GM12878 (cell line): ENCODE data around the gene IL1RL1. TPM values are rescaled to one million over a fixed set of nuclear protein-coding genes. Genes with fewer than 3 reads are reported as not detected.

ENCODE experiments used
- ATAC-seq: fragments of 200-7000 bp; cut with Tn5 transposase; 3 replicates; pipeline ENCODE4 v1.9.1; 2020; ENCODE audit warnings: mild to moderate bottlenecking, moderate library complexity
- BruUV-seq: library from RNA; stranded (reverse); fragments of 400-500 nt; replicated peaks from 2 replicates; lab custom pipeline; 2021; lab: Mats Ljungman, UMichigan
- CTCF ChIA-PET: fragments of 300-600 bp; sonication (Branson Sonifier 250); formaldehyde crosslinking; extraction: SDS; loops from one replicate; lab custom pipeline; 2021; ENCODE audit warnings: inconsistent platforms; lab: Yijun Ruan, JAX
- POLR2A ChIA-PET: fragments of 350-600 bp; formaldehyde crosslinking; extraction: SDS; loops from one replicate; lab custom pipeline; 2021; ENCODE audit warnings: inconsistent platforms; lab: Charles Lee
- RAD21 ChIA-PET: fragments of 300-600 bp; sonication (Branson Sonifier 250); formaldehyde crosslinking; loops from one replicate; lab custom pipeline; 2023; ENCODE audit warnings: antibody characterized with exemption; ENCODE audit not compliant: unreplicated experiment; lab: Charles Lee
- SMC1A ChIA-PET: fragments of 300-600 bp; sonication (Branson Sonifier 250); formaldehyde crosslinking; loops from one replicate; lab custom pipeline; 2023; ENCODE audit not compliant: unreplicated experiment, uncharacterized antibody; lab: Charles Lee
- DNase-seq: peaks from one replicate; pipeline ENCODE4 v3.0.0-alpha.2; 2011; ENCODE audit warnings: low read depth, low spot score
- FAIRE-seq: peaks from 3 replicates; lab custom pipeline; 2011; peaks lifted over from hg19 to GRCh38; lab: Jason Lieb, UNC
- H2AFZ ChIP-seq: 2 replicates; pipeline ENCODE4 v1.6.0; 2011; ENCODE audit warnings: low read depth, low read length, control low read depth; ENCODE audit not compliant: control insufficient read depth
- H3K27ac ChIP-seq: 2 replicates; pipeline ENCODE4 v1.5.1; 2011; ENCODE audit warnings: control low read depth; ENCODE audit not compliant: control insufficient read depth, insufficient read depth
- H3K27me3 ChIP-seq, 2 experiments: replicated peaks in 1 of 2; 2 replicates each; pipeline versions ENCODE4 v1.6.0 to v1.6.1; 2011; ENCODE audit warnings: low read length in 1 of 2; ENCODE audit not compliant: control insufficient read depth in 2 of 2, insufficient read depth in 2 of 2
- H3K36me3 ChIP-seq, 2 experiments: 2 replicates each; pipeline ENCODE4 v1.5.1; 2011; ENCODE audit warnings: low read length in 1 of 2; ENCODE audit not compliant: control insufficient read depth in 2 of 2, insufficient read depth in 2 of 2
- H3K4me1 ChIP-seq: 2 replicates; pipeline ENCODE4 v1.6.1; 2011; ENCODE audit warnings: mild to moderate bottlenecking, low read length, moderate library complexity, mixed read lengths; ENCODE audit not compliant: control insufficient read depth, insufficient read depth
- H3K4me2 ChIP-seq: 2 replicates; pipeline ENCODE4 v1.6.0; 2011; ENCODE audit warnings: control low read depth; ENCODE audit not compliant: control insufficient read depth, insufficient read depth
- H3K4me3 ChIP-seq: fragments of 200-600 bp; sonication (generic); 2 replicates; pipeline ENCODE4 v1.5.1; 2016
- H3K79me2 ChIP-seq: 2 replicates; pipeline ENCODE4 v1.6.0; 2011; ENCODE audit warnings: low read length; ENCODE audit not compliant: control insufficient read depth, insufficient read depth
- H3K9ac ChIP-seq: 2 replicates; pipeline ENCODE4 v1.8.0; 2011; ENCODE audit warnings: low read length, control low read depth, mixed read lengths; ENCODE audit not compliant: control insufficient read depth, insufficient read depth
- H3K9me3 ChIP-seq: replicated peaks from 3 replicates; pipeline ENCODE4 v1.5.1; 2011; ENCODE audit warnings: mild to moderate bottlenecking, low read length; ENCODE audit not compliant: control insufficient read depth, insufficient read depth
- H4K20me1 ChIP-seq: 2 replicates; pipeline ENCODE4 v1.6.0; 2011; ENCODE audit not compliant: control insufficient read depth, insufficient read depth
- ATF7 ChIP-seq: fragments of 450-650 bp; IDR thresholded peaks from 2 replicates; pipeline ENCODE4 v1.6.1; 2016; ENCODE audit warnings: low read depth, mild to moderate bottlenecking
- BCL11A ChIP-seq: IDR thresholded peaks from 2 replicates; pipeline ENCODE4 v1.6.1; 2011; ENCODE audit warnings: low read depth, low read length
- CBFB ChIP-seq: IDR thresholded peaks from 2 replicates; pipeline ENCODE4 v1.6.1; 2016; ENCODE audit warnings: antibody characterized with exemption, low read depth
- CBX3 ChIP-seq: fragments of 200-600 bp; sonication (generic); IDR thresholded peaks from 2 replicates; pipeline ENCODE4 v1.6.1; 2016; ENCODE audit warnings: low read depth, borderline replicate concordance
- CHD1 ChIP-seq: IDR thresholded peaks from 2 replicates; pipeline ENCODE4 v1.6.1; 2012; ENCODE audit warnings: low read depth, low read length, improper control_type of control experiment
- ETV6 ChIP-seq, 2 experiments: fragments of 450-650 bp in 1 of 2; IDR thresholded peaks in 1 of 2; conservative IDR thresholded peaks in 1 of 2; 2 replicates each; pipeline ENCODE4 v1.6.1; 2014; ENCODE audit warnings: antibody characterized with exemption in 1 of 2, borderline replicate concordance in 1 of 2, low read depth in 1 of 2, mild to moderate bottlenecking in 1 of 2, moderate library complexity in 1 of 2
- IKZF2 ChIP-seq, 2 experiments: fragments of 450-650 bp; IDR thresholded peaks; 2 replicates each; pipeline ENCODE4 v1.6.1; 2017; ENCODE audit warnings: mild to moderate bottlenecking in 2 of 2, moderate library complexity in 2 of 2
- JUNB ChIP-seq: IDR thresholded peaks from 2 replicates; pipeline ENCODE4 v1.6.1; 2016; ENCODE audit warnings: antibody characterized with exemption, mild to moderate bottlenecking
- POLR2A ChIP-seq: IDR thresholded peaks from 2 replicates; pipeline ENCODE4 v1.6.1; 2011; ENCODE audit warnings: low read depth, mild to moderate bottlenecking, low read length
- PRDM15 ChIP-seq: fragments of 450-650 bp; formaldehyde crosslinking; IDR thresholded peaks from 2 replicates; pipeline ENCODE4 v1.4.0; 2020; ENCODE audit warnings: mild to moderate bottlenecking, moderate library complexity
- RB1 ChIP-seq: fragments of 450-650 bp; formaldehyde crosslinking; IDR thresholded peaks from 2 replicates; pipeline ENCODE4 v1.6.1; 2017; ENCODE audit warnings: mild to moderate bottlenecking, borderline replicate concordance
- SMAD1 ChIP-seq: fragments of 450-650 bp; IDR thresholded peaks from 2 replicates; pipeline ENCODE4 v1.6.1; 2018; ENCODE audit warnings: mild to moderate bottlenecking, low read depth; ENCODE audit not compliant: partially characterized antibody
- STAT3 ChIP-seq: IDR thresholded peaks from 2 replicates; pipeline ENCODE4 v1.6.1; 2011; ENCODE audit warnings: low read depth, low read length, improper control_type of control experiment
- TCF7 ChIP-seq: IDR thresholded peaks from 2 replicates; pipeline ENCODE4 v1.6.1; 2014; ENCODE audit warnings: antibody characterized with exemption, borderline replicate concordance
- USF1 ChIP-seq: IDR thresholded peaks from 2 replicates; pipeline ENCODE4 v1.6.1; 2011; ENCODE audit warnings: borderline replicate concordance, low read depth, mild to moderate bottlenecking, moderate library complexity, mixed read lengths, low read length; ENCODE audit not compliant: insufficient read depth; ENCODE audit errors: extremely low read length
- ZNF592 ChIP-seq: fragments of 450-650 bp; IDR thresholded peaks from 2 replicates; pipeline ENCODE4 v1.6.1; 2017; ENCODE audit warnings: mild to moderate bottlenecking, moderate library complexity
- ZSCAN29 ChIP-seq: fragments of 450-650 bp; IDR thresholded peaks from 2 replicates; pipeline ENCODE4 v1.6.1; 2017; ENCODE audit warnings: mild to moderate bottlenecking, moderate library complexity
- WGBS: methylation state at CpG from one replicate; pipeline ENCODE4 v1.1.6; 2016; ENCODE audit warnings: low lambda C conversion rate; ENCODE audit not compliant: insufficient replicate concordance, insufficient coverage; ENCODE audit errors: missing lambda C conversion rate; 5-methylcytosine and 5-hydroxymethylcytosine counted together
- in situ Hi-C: fragments of 300-500 bp; cut with MboI; formaldehyde crosslinking; loops from 9 replicates; pipeline ENCODE4 v1.14.3; 2018; ENCODE audit warnings: mixed read lengths
- intact Hi-C: fragments of 100-400 bp; cut with micrococcal nuclease; formaldehyde crosslinking; loops from one replicate; pipeline ENCODE4 v1.14.2; 2022; ENCODE audit not compliant: unreplicated experiment
- polyA plus RNA-seq, 11 experiments: library from polyadenylated mRNA; depleted of rRNA in 4 of 11; unstranded in 6 of 11; stranded (reverse) in 5 of 11; fragments of >200 nt; fragmentation: Nextera tagmentation in 4 of 11; fragmentation: Illumina TruSeq in 1 of 11; extraction: Ambion mirVana in 4 of 11; extraction: Trizol in 1 of 11; gene quantifications; 1 replicate in 1 of 11; 2 replicates in 10 of 11; pipeline versions ENCODE4 v1.2.1 to v1.2.3, GENCODE V29; 2011 to 2016; ENCODE audit warnings: inconsistent platforms in 2 of 11, missing spikeins in 2 of 11, low read depth in 1 of 11
- total RNA-seq, 4 experiments: library from RNA; depleted of rRNA in 3 of 4; stranded (reverse); fragments of >200 nt in 3 of 4; fragmentation: Illumina TruSeq in 1 of 4; extraction: Trizol in 1 of 4; gene quantifications; 2 replicates each; pipeline versions ENCODE4 v1.2.1 to v1.2.3, GENCODE V29; 2013 to 2021

IL1RL1 gene
- total and polyA plus RNA-seq, 10 of the 15 experiments (the other 5 are each of a cell fraction or from before 2014, with no cell fraction given): 0.08 to 0.18 TPM; not detected in 8

- H3K9ac ChIP-seq: no peak overlapping the region
- in situ Hi-C loops: no loop called here
- BruUV-seq: no TSS peak
- RAD21 ChIA-PET: no interaction called here
- FAIRE-seq (no peak), DNase-seq (no peak), ATAC-seq (no peak)
- no peaks in the 10 kb centered on the region for H3K36me3 ChIP-seq
- CTCF ChIA-PET: interaction anchor here (1.8 kb wide), 1 partner anchor 16 kb away, joined by 5 read pairs; no protein-coding TSS in a partner anchor
- H3K9me3 ChIP-seq: no peaks in the 10 kb centered on the region
- POLR2A ChIA-PET: no interaction called here
- H3K4me2 ChIP-seq: no peak overlapping the region
- H3K4me1 ChIP-seq: no peaks in the 10 kb centered on the region
- H4K20me1 ChIP-seq: no peaks in the 10 kb centered on the region
- SMC1A ChIA-PET: no interaction called here
- intact Hi-C loops: no loop called here
- no peak overlapping the region for H3K27ac ChIP-seq
- no peaks in the 10 kb centered on the region for H3K79me2 ChIP-seq
- no peak overlapping the region for H3K4me3 ChIP-seq
- H2AFZ ChIP-seq: no peak overlapping the region
- 8% methylated on average over 6 of the region's 6 CpGs for WGBS
- peaks cover 0 to 1% of the 10 kb centered on the region in 2 experiments; a peak in 2 of 4 replicates for H3K27me3 ChIP-seq
- TF ChIP-seq RB1: no peak
- TF ChIP-seq CHD1: no peak
- no peak for TF ChIP-seq CBFB
- TF ChIP-seq IKZF2 (IDR thresholded peaks at IDR 0.05): no peak
- TF ChIP-seq JUNB: no peak
- no peak for TF ChIP-seq POLR2A
- no peak for TF ChIP-seq PRDM15 (CRISPR knock-in tag)
- TF ChIP-seq STAT3: no peak
- no peak for TF ChIP-seq ATF7
- TF ChIP-seq ZSCAN29: no peak
- TF ChIP-seq BCL11A: no peak
- TF ChIP-seq CBX3: no peak
- no peak for TF ChIP-seq SMAD1
- no peak for TF ChIP-seq USF1
- TF ChIP-seq TCF7: no peak
- no peak for TF ChIP-seq ETV6 (conservative IDR thresholded peaks at IDR 0.05 in 1 of 2, IDR thresholded peaks at IDR 0.05 in 1 of 2; ENCODE audit: borderline replicate concordance in 1 of 2, low read depth in 1 of 2)
- no peak for TF ChIP-seq ZNF592
These were observed 43.6 kb upstream of the IL1RL1 start for GRCh38 chr2:102267774-102268173.
